K562 treated with DMSO at 1 percent for 48 hours (cell line): ENCODE results near the gene BMP2. TPM values are rescaled to one million over a fixed set of nuclear protein-coding genes. Genes with fewer than 3 reads are reported as not detected.

Experiments used
- total RNA-seq: library from RNA; unstranded; fragments of 300-600 nt; gene quantifications from 2 replicates; pipeline ENCODE4 v1.2.3, GENCODE V29; 2022; ENCODE audit warnings: low replicate concordance; ENCODE audit errors: extremely low read depth

The BMP2 gene
- not detected in 2 replicates for total RNA-seq

GRCh38 chr20:6767536-6768227, at the start of gene BMP2:
Gene BMP2, plus strand, starts transcription at chr20:6767686. Its CDS starts 2,441 bp downstream, at chr20:6770127.

